ENCODE measurements around the gene AK1. TPM values are rescaled to one million over a fixed set of nuclear protein-coding genes. Genes with fewer than 3 reads are reported as not detected.

The AK1 gene
- total and polyA plus RNA-seq, 9 of the 15 experiments (the other 6 are each of a cell fraction or from before 2014, with no cell fraction given), result 10.1 to 71.8 (median 39.0) TPM

- no peak for TF ChIP-seq POLR3A (IDR thresholded peaks at IDR 0.05; ENCODE audit: borderline replicate concordance, extremely low read depth, insufficient read depth, insufficient read length)
- TF ChIP-seq RNF219 (CRISPR knock-in tag; IDR thresholded peaks at IDR 0.05), result no peak
Observed at GRCh38 chr9:127866535-127866934, 10.9 kb downstream of the AK1 start (continued).

- peaks cover 1% of the 10 kb centered on the region for H3K9me1 ChIP-seq (ENCODE audit: control insufficient read depth, insufficient read depth, low read length)
- intact Hi-C loops (cut with micrococcal nuclease), result loop anchor here (1.0 to 5.0 kb wide), 2 partner anchors 51 to 102 kb away; partner anchors contain the start of gene ST6GALNAC4
- peak overlapping the region; percentile 90; the same call in 1 of the 2 replicates for H2AFZ ChIP-seq (ENCODE audit: low read depth, low read length)
- 59% methylated on average over 16 of the region's 19 CpGs for WGBS (ENCODE audit: insufficient coverage, low coverage, missing lambda C conversion rate)
- H3K27me3 ChIP-seq (ENCODE audit: control insufficient read depth in 2 of 2, insufficient read depth in 2 of 2, low read length in 2 of 2), result no peaks in the 10 kb centered on the region
- peaks cover 17% of the 10 kb centered on the region; the same call in 2 of the 3 replicates for H3K36me3 ChIP-seq (ENCODE audit: control insufficient read depth, insufficient read depth, low read length)
- no peak for DNase-seq (ENCODE audit: extremely low read depth in 1 of 4, low spot score in 3 of 4)
- H3K27ac ChIP-seq (ENCODE audit: extremely low read depth, low read depth, low read length), result peak overlapping the region; percentile 64; the same call in 2 of the 3 replicates
- no peaks in the 10 kb centered on the region for H3K9me3 ChIP-seq (replicated peaks; ENCODE audit: control insufficient read depth, insufficient read depth, low read depth, low read length)
- peak; percentile 11 for FAIRE-seq
- peak overlapping the region in 1 of 2 experiments; percentile 1; a peak in 1 of 4 replicates for H3K9ac ChIP-seq (ENCODE audit: insufficient read depth in 1 of 2, low read depth in 2 of 2, low read length in 2 of 2)
- CTCF ChIA-PET (ENCODE audit: low intra/inter-chr PET ratio), result interaction anchor here (0.5 kb wide), 1 partner anchor 130 kb away, joined by 3 read pairs; no protein-coding TSS in a partner anchor
- peak overlapping the region; percentile 4; the same call in 1 of the 2 replicates for H3K4me2 ChIP-seq (ENCODE audit: insufficient read depth, low read length)
- ATAC-seq, result no peak
- H3K4me1 ChIP-seq (replicated peaks in 1 of 2; ENCODE audit: control insufficient read depth in 2 of 2, insufficient read depth in 2 of 2, low read length in 2 of 2), result peaks cover 40 to 75% of the 10 kb centered on the region in 2 experiments
- H4K20me1 ChIP-seq (replicated peaks; ENCODE audit: control insufficient read depth, insufficient read depth, low read length), result no peaks in the 10 kb centered on the region
- POLR2A ChIA-PET, result interaction anchor here (1.1 to 2.3 kb wide), 2 partner anchors 11 to 73 kb away, joined by 3 to 6 read pairs; partner anchors contain the start of gene AK1
- H3K4me3 ChIP-seq, result no peak overlapping the region
- no peaks in the 10 kb centered on the region for H3K79me2 ChIP-seq (ENCODE audit: control insufficient read depth, insufficient read depth, low read length)
- in situ Hi-C loops (cut with MboI), result no loop called here
- BruUV-seq (replicated peaks), result no TSS peak
- TF ChIP-seq KDM4B (IDR thresholded peaks at IDR 0.05; ENCODE audit: borderline replicate concordance in 2 of 2, low read depth in 1 of 2) (peak in 1 of 2 experiments; percentile 90; a peak in 1 of 4 replicates), CTCF (IDR thresholded peaks at IDR 0.05 in 2 of 3, conservative IDR thresholded peaks at IDR 0.05 in 1 of 3; ENCODE audit: insufficient read depth in 2 of 3, low read depth in 1 of 3, low read length in 3 of 3) (0 out of 6 replicates have a peak, but pooled peaks of 1 of the 3 experiments have one; percentile 1), MLLT1 (IDR thresholded peaks at IDR 0.05) (peak; percentile 76 to 88; a peak in 3 of 4 replicates), U2AF1 (optimal IDR thresholded peaks at IDR 0.05; ENCODE audit: low read depth, low read length) (no peak), ZBTB2 (IDR thresholded peaks at IDR 0.05) (peak; percentile 82; the same call in 1 of the 2 replicates), CCNT2 (IDR thresholded peaks at IDR 0.05; ENCODE audit: borderline replicate concordance, extremely low read depth, insufficient read length, low read depth, low read length) (no peak), MTA1 (IDR thresholded peaks at IDR 0.05; ENCODE audit: borderline replicate concordance) (peak; percentile 86)
Observed at GRCh38 chr9:127865645-127866464, 11.6 kb downstream of the AK1 start.
